ENCODE results near the gene ADGRV1.

Gene ADGRV1

DNA sequence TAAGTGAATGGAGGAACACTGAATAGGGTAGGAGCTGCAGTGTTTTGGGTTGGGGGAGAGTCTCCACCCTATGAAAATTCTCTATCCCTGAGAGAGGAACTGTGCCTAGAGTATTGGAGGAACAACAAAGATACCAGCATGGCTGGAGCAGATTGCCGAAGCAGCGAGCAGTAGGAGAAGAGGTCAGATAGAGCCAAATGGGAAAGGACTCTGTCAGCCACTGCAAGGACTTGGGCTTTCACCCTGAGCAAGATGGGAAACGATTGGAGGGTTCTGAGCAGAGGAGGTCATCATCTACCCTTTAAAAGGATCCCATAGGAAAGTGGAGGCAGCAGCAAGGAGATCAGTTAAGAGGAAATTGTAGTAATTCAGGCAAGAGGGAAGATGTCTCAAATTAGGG lies 24.8 kb upstream of the ADGRV1 start:
- no peaks in the 10 kb centered on the region for H3K4me1 ChIP-seq (ENCODE audit: control insufficient read depth, insufficient read depth, low read length)
- no peak overlapping the region for H3K9ac ChIP-seq (ENCODE audit: low read length in 2 of 2)
- H3K27me3 ChIP-seq (ENCODE audit: control insufficient read depth in 1 of 2, insufficient read depth in 2 of 2, low read length in 2 of 2), result no peaks in the 10 kb centered on the region
- no peak overlapping the region for H3K27ac ChIP-seq (ENCODE audit: low read length)
- H3K9me3 ChIP-seq (ENCODE audit: control insufficient read depth in 2 of 2, low read length in 2 of 2), result no peaks in the 10 kb centered on the region
- H3K4me3 ChIP-seq (ENCODE audit: low read length in 2 of 2), result no peak overlapping the region
- no peaks in the 10 kb centered on the region for H3K36me3 ChIP-seq (ENCODE audit: control insufficient read depth in 2 of 2, insufficient read depth in 2 of 2, low read length in 2 of 2)

- no peak overlapping the region for H3K9ac ChIP-seq (ENCODE audit: low read length in 2 of 2)
- no peaks in the 10 kb centered on the region for H3K9me3 ChIP-seq (ENCODE audit: control insufficient read depth in 2 of 2, low read length in 2 of 2)
- H3K27ac ChIP-seq (ENCODE audit: low read length), result no peak overlapping the region
- no peaks in the 10 kb centered on the region for H3K36me3 ChIP-seq (ENCODE audit: control insufficient read depth in 2 of 2, insufficient read depth in 2 of 2, low read length in 2 of 2)
- no peaks in the 10 kb centered on the region for H3K4me1 ChIP-seq (ENCODE audit: control insufficient read depth, insufficient read depth, low read length)
- H3K27me3 ChIP-seq (ENCODE audit: control insufficient read depth in 1 of 2, insufficient read depth in 2 of 2, low read length in 2 of 2), result no peaks in the 10 kb centered on the region
- H3K4me3 ChIP-seq (ENCODE audit: low read length in 2 of 2), result no peak overlapping the region
These were observed 23.7 kb upstream of the ADGRV1 start for GRCh38 chr5:90534922-90535321.

GRCh38 chr5:90542827-90543519 lies 15.6 kb upstream of the ADGRV1 start:
- Histone ChIP-seq H3K4me1 (ENCODE audit: control insufficient read depth, insufficient read depth, low read length) (no peaks in the 10 kb centered on the region), H3K9ac (ENCODE audit: low read length in 2 of 2) (no peak overlapping the region), H3K9me3 (ENCODE audit: control insufficient read depth in 2 of 2, low read length in 2 of 2) (no peaks in the 10 kb centered on the region), H3K27ac (ENCODE audit: low read length) (no peak overlapping the region), H3K36me3 (ENCODE audit: control insufficient read depth in 2 of 2, insufficient read depth in 2 of 2, low read length in 2 of 2) (no peaks in the 10 kb centered on the region), H3K27me3 (ENCODE audit: control insufficient read depth in 1 of 2, insufficient read depth in 2 of 2, low read length in 2 of 2) (peaks cover 2 to 7% of the 10 kb centered on the region in 2 donors), H3K4me3 (ENCODE audit: low read length in 2 of 2) (no peak overlapping the region)

GRCh38 chr5:90545511-90545910 lies 13.1 kb upstream of the ADGRV1 start:
- H3K27me3 ChIP-seq (ENCODE audit: control insufficient read depth in 1 of 2, insufficient read depth in 2 of 2, low read length in 2 of 2), result peaks cover 2 to 9% of the 10 kb centered on the region in 2 donors
- no peaks in the 10 kb centered on the region for H3K9me3 ChIP-seq (ENCODE audit: control insufficient read depth in 2 of 2, low read length in 2 of 2)
- no peak overlapping the region for H3K9ac ChIP-seq (ENCODE audit: low read length in 2 of 2)
- H3K4me3 ChIP-seq (ENCODE audit: low read length in 2 of 2), result no peak overlapping the region
- H3K36me3 ChIP-seq (ENCODE audit: control insufficient read depth in 2 of 2, insufficient read depth in 2 of 2, low read length in 2 of 2), result no peaks in the 10 kb centered on the region
- H3K4me1 ChIP-seq (ENCODE audit: control insufficient read depth, insufficient read depth, low read length), result no peaks in the 10 kb centered on the region
- H3K27ac ChIP-seq (ENCODE audit: low read length), result no peak overlapping the region

- no peak overlapping the region for H3K9ac ChIP-seq (ENCODE audit: low read length in 2 of 2)
- H3K27ac ChIP-seq (ENCODE audit: low read length), result no peak overlapping the region
- peaks cover 2 to 9% of the 10 kb centered on the region in 2 donors for H3K27me3 ChIP-seq (ENCODE audit: control insufficient read depth in 1 of 2, insufficient read depth in 2 of 2, low read length in 2 of 2)
- H3K9me3 ChIP-seq (ENCODE audit: control insufficient read depth in 2 of 2, low read length in 2 of 2), result no peaks in the 10 kb centered on the region
- H3K4me3 ChIP-seq (ENCODE audit: low read length in 2 of 2), result no peak overlapping the region
- H3K4me1 ChIP-seq (ENCODE audit: control insufficient read depth, insufficient read depth, low read length), result no peaks in the 10 kb centered on the region
- no peaks in the 10 kb centered on the region for H3K36me3 ChIP-seq (ENCODE audit: control insufficient read depth in 2 of 2, insufficient read depth in 2 of 2, low read length in 2 of 2)
These were observed 12.3 kb upstream of the ADGRV1 start for GRCh38 chr5:90546216-90546837.

DNA sequence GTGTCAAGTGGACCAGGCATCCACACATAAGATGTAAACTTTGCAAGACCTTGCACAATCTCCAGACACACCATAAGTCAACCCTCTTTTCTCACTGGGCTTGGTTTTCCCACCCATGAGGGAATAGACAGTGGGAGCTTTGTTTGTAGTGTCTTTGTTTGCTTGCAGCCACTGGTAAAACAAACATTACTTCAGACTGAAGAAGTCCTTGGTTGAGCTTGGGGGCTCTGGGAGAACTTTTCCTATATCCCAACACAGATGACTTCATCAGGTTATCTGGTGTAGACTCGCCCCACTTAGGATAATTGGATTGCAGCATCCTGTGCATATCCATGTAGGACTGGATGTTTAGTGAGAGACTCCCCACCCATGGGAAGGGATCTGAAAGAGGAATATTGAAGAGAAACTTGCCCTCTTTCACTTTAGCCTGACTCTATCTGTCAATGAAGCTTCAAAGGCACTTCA lies 11.5 kb upstream of the ADGRV1 start:
- Histone ChIP-seq H3K27me3 (ENCODE audit: control insufficient read depth in 1 of 2, insufficient read depth in 2 of 2, low read length in 2 of 2) (peaks cover 2 to 9% of the 10 kb centered on the region in 2 donors), H3K4me3 (ENCODE audit: low read length in 2 of 2) (no peak overlapping the region), H3K9me3 (ENCODE audit: control insufficient read depth in 2 of 2, low read length in 2 of 2) (no peaks in the 10 kb centered on the region), H3K36me3 (ENCODE audit: control insufficient read depth in 2 of 2, insufficient read depth in 2 of 2, low read length in 2 of 2) (no peaks in the 10 kb centered on the region), H3K27ac (ENCODE audit: low read length) (no peak overlapping the region), H3K4me1 (ENCODE audit: control insufficient read depth, insufficient read depth, low read length) (no peaks in the 10 kb centered on the region), H3K9ac (ENCODE audit: low read length in 2 of 2) (no peak overlapping the region)

DNA sequence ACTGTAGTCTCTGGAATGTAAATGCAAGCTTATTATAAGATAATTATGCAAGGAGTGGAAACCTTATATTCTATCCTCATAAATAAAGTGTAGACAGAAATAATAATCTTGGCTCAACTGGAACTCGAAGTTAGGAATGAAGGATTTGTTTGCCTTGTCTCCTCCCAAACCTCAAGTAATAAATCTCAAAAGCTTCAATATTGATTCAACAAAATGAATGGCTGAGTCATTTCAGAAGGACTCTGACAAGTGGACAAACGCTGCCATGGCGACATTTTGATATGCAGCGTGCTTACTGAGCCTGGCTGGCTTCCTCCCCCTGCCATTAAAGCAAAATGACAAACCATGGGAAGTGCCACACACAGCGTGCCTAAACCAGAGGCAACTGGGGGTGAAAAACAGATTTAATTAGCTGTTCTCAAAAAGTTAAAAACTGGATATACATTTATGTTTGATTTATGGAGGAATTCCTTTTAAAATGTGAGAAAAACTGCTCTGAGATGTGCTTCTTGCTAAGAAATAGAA lies 10.5 kb upstream of the ADGRV1 start:
- Histone ChIP-seq H3K4me3 (ENCODE audit: low read length in 2 of 2) (no peak overlapping the region), H3K9ac (ENCODE audit: low read length in 2 of 2) (no peak overlapping the region), H3K36me3 (ENCODE audit: control insufficient read depth in 2 of 2, insufficient read depth in 2 of 2, low read length in 2 of 2) (no peaks in the 10 kb centered on the region), H3K4me1 (ENCODE audit: control insufficient read depth, insufficient read depth, low read length) (no peaks in the 10 kb centered on the region), H3K27ac (ENCODE audit: low read length) (no peak overlapping the region), H3K9me3 (ENCODE audit: control insufficient read depth in 2 of 2, low read length in 2 of 2) (no peaks in the 10 kb centered on the region), H3K27me3 (ENCODE audit: control insufficient read depth in 1 of 2, insufficient read depth in 2 of 2, low read length in 2 of 2) (peaks cover 2 to 9% of the 10 kb centered on the region in 2 donors)

DNA sequence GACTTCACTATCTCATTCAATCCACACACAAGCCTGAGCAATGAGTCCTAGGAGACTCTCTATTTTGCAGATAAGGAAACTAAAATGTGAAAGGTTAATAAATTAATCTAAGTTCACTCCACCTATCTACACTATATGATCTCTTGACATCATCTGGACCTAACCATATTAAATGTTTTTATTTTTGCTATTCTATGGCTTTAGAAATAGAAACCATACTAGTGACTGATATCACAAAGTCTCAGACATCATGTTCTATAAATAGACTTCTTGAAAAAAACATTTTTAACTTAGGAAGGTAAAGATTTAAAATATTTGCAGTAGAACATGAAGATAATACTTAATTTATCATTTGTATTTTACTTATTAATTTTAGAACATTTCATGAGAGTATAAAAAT lies 9.4 kb upstream of the ADGRV1 start:
- Histone ChIP-seq H3K27me3 (ENCODE audit: control insufficient read depth in 1 of 2, insufficient read depth in 2 of 2, low read length in 2 of 2) (peaks cover 2 to 9% of the 10 kb centered on the region in 2 donors), H3K9me3 (ENCODE audit: control insufficient read depth in 2 of 2, low read length in 2 of 2) (no peaks in the 10 kb centered on the region), H3K4me3 (ENCODE audit: low read length in 2 of 2) (no peak overlapping the region), H3K4me1 (ENCODE audit: control insufficient read depth, insufficient read depth, low read length) (no peaks in the 10 kb centered on the region), H3K9ac (ENCODE audit: low read length in 2 of 2) (no peak overlapping the region), H3K27ac (ENCODE audit: low read length) (no peak overlapping the region), H3K36me3 (ENCODE audit: control insufficient read depth in 2 of 2, insufficient read depth in 2 of 2, low read length in 2 of 2) (no peaks in the 10 kb centered on the region)

GRCh38 chr5:90549729-90550275 lies 8.8 kb upstream of the ADGRV1 start:
- H3K36me3 ChIP-seq (ENCODE audit: control insufficient read depth in 2 of 2, insufficient read depth in 2 of 2, low read length in 2 of 2), result no peaks in the 10 kb centered on the region
- H3K27ac ChIP-seq (ENCODE audit: low read length), result no peak overlapping the region
- no peak overlapping the region for H3K4me3 ChIP-seq (ENCODE audit: low read length in 2 of 2)
- H3K9me3 ChIP-seq (ENCODE audit: control insufficient read depth in 2 of 2, low read length in 2 of 2), result no peaks in the 10 kb centered on the region
- H3K4me1 ChIP-seq (ENCODE audit: control insufficient read depth, insufficient read depth, low read length), result no peaks in the 10 kb centered on the region
- H3K27me3 ChIP-seq (ENCODE audit: control insufficient read depth in 1 of 2, insufficient read depth in 2 of 2, low read length in 2 of 2), result peaks cover 2 to 9% of the 10 kb centered on the region in 2 donors
- no peak overlapping the region for H3K9ac ChIP-seq (ENCODE audit: low read length in 2 of 2)

GRCh38 chr5:90550963-90551362 lies 7.6 kb upstream of the ADGRV1 start:
- H3K9ac ChIP-seq (ENCODE audit: low read length in 2 of 2), result no peak overlapping the region
- H3K4me1 ChIP-seq (ENCODE audit: control insufficient read depth, insufficient read depth, low read length), result no peaks in the 10 kb centered on the region
- no peak overlapping the region for H3K27ac ChIP-seq (ENCODE audit: low read length)
- peaks cover 4 to 9% of the 10 kb centered on the region in 2 donors for H3K27me3 ChIP-seq (ENCODE audit: control insufficient read depth in 1 of 2, insufficient read depth in 2 of 2, low read length in 2 of 2)
- H3K4me3 ChIP-seq (ENCODE audit: low read length in 2 of 2), result no peak overlapping the region
- H3K36me3 ChIP-seq (ENCODE audit: control insufficient read depth in 2 of 2, insufficient read depth in 2 of 2, low read length in 2 of 2), result no peaks in the 10 kb centered on the region
- H3K9me3 ChIP-seq (ENCODE audit: control insufficient read depth in 2 of 2, low read length in 2 of 2), result no peaks in the 10 kb centered on the region

- Histone ChIP-seq H3K4me1 (ENCODE audit: control insufficient read depth, insufficient read depth, low read length) (no peaks in the 10 kb centered on the region), H3K9ac (ENCODE audit: low read length in 2 of 2) (no peak overlapping the region), H3K36me3 (ENCODE audit: control insufficient read depth in 2 of 2, insufficient read depth in 2 of 2, low read length in 2 of 2) (no peaks in the 10 kb centered on the region), H3K27ac (ENCODE audit: low read length) (no peak overlapping the region), H3K4me3 (ENCODE audit: low read length in 2 of 2) (no peak overlapping the region), H3K9me3 (ENCODE audit: control insufficient read depth in 2 of 2, low read length in 2 of 2) (no peaks in the 10 kb centered on the region), H3K27me3 (ENCODE audit: control insufficient read depth in 1 of 2, insufficient read depth in 2 of 2, low read length in 2 of 2) (peaks cover 4 to 7% of the 10 kb centered on the region in 2 donors)
These were observed 7.2 kb upstream of the ADGRV1 start for GRCh38 chr5:90551376-90551775.

Data from stomach smooth muscle (tissue), 2 donors.